Choroid plexus epithelial cell (primary cell): ENCODE data around the gene EPB41L2.
A peak's percentile ranks its signal among the peaks of the same experiment; 100 is the strongest.
"Not testable (repeated sequence)": the region's sequence is repeated elsewhere in the genome, so short reads cannot be mapped to it uniquely, and the experiment has no call there.

Experiments
- DNase-seq: peaks from one replicate; pipeline ENCODE4 v3.0.0-alpha.2; 2010; ENCODE audit warnings: low read depth
- H3K4me3 ChIP-seq: 2 replicates; pipeline ENCODE4 v1.5.1; 2011; ENCODE audit warnings: low read depth, mild to moderate bottlenecking, control low read depth, low read length, moderate library complexity
- CTCF ChIP-seq: conservative IDR thresholded peaks from 2 replicates; pipeline ENCODE4 v1.5.1; 2011; ENCODE audit warnings: low read depth, mild to moderate bottlenecking, control low read depth, inconsistent platforms, low read length, moderate library complexity

The EPB41L2 gene

GRCh38 chr6:131015025-131015591 is 47.9 kb downstream of the EPB41L2 start:
- no peak for TF ChIP-seq CTCF
- H3K4me3 ChIP-seq, result no peak overlapping the region
- no peak for DNase-seq

- TF ChIP-seq CTCF, result no peak
- no peak for DNase-seq
- H3K4me3 ChIP-seq, result no peak overlapping the region
These were observed 48.8 kb downstream of the EPB41L2 start for GRCh38 chr6:131014080-131014776.

GRCh38 chr6:131013495-131013894 is 49.5 kb downstream of the EPB41L2 start:
- H3K4me3 ChIP-seq, result no peak overlapping the region
- no peak for TF ChIP-seq CTCF
- DNase-seq, result peak; percentile 96

GRCh38 chr6:131009790-131010189 is 53.3 kb downstream of the EPB41L2 start:
- H3K4me3 ChIP-seq, result no peak overlapping the region
- no peak for TF ChIP-seq CTCF
- no peak for DNase-seq

GRCh38 chr6:131008965-131009364 is 54.1 kb downstream of the EPB41L2 start:
- not testable (repeated sequence) for H3K4me3 ChIP-seq, DNase-seq

GRCh38 chr6:131007964-131008363 is 55.1 kb downstream of the EPB41L2 start:
- H3K4me3 ChIP-seq, DNase-seq: not testable (repeated sequence)

- H3K4me3 ChIP-seq, result no peak overlapping the region
- TF ChIP-seq CTCF, result no peak
- DNase-seq, result no peak
These were observed 55.8 kb downstream of the EPB41L2 start for GRCh38 chr6:131007286-131007685.

GRCh38 chr6:131005439-131006016 is 57.5 kb downstream of the EPB41L2 start:
- H3K4me3 ChIP-seq, result no peak overlapping the region
- TF ChIP-seq CTCF, result no peak
- no peak for DNase-seq
